ENCODE data around the gene TBC1D22B.
A peak's percentile ranks its signal among the peaks of the same experiment; 100 is the strongest.
"Not testable (repeated sequence)": the region's sequence is repeated elsewhere in the genome, so short reads cannot be mapped to it uniquely, and the experiment has no call there.

The TBC1D22B gene

GRCh38 chr6:37303891-37304503, 46.4 kb downstream of the TBC1D22B start:
- Mint-ChIP-seq H3K27me3 (no peaks in the 10 kb centered on the region), H3K4me1 (no peaks in the 10 kb centered on the region), H3K27ac (ENCODE audit: low read depth) (no peak overlapping the region), H3K4me3 (no peak overlapping the region), H3K36me3 (ENCODE audit: insufficient read depth) (peaks cover 15% of the 10 kb centered on the region), H3K9me3 (no peaks in the 10 kb centered on the region)
- no peak for DNase-seq (ENCODE audit: low spot score in 2 of 2)
- ATAC-seq (replicated peaks; ENCODE audit: extremely low read depth, poor library complexity, severe bottlenecking) = no peak

- Mint-ChIP-seq H3K36me3 (ENCODE audit: insufficient read depth) (peaks cover 18% of the 10 kb centered on the region), H3K4me1 (no peaks in the 10 kb centered on the region), H3K9me3 (no peaks in the 10 kb centered on the region), H3K27ac (ENCODE audit: low read depth) (no peak overlapping the region), H3K27me3 (no peaks in the 10 kb centered on the region), H3K4me3 (no peak overlapping the region)
- DNase-seq (ENCODE audit: low spot score in 2 of 2) (no peak), ATAC-seq (replicated peaks; ENCODE audit: extremely low read depth, poor library complexity, severe bottlenecking) (no peak)
Measured at GRCh38 chr6:37304766-37305165, 47.2 kb downstream of the TBC1D22B start.

GRCh38 chr6:37305841-37306425, 48.4 kb downstream of the TBC1D22B start:
- DNase-seq (ENCODE audit: low spot score in 2 of 2) (no peak), ATAC-seq (replicated peaks; ENCODE audit: extremely low read depth, poor library complexity, severe bottlenecking) (no peak)
- Mint-ChIP-seq H3K27ac (ENCODE audit: low read depth) (no peak overlapping the region), H3K4me1 (no peaks in the 10 kb centered on the region), H3K36me3 (ENCODE audit: insufficient read depth) (peaks cover 17% of the 10 kb centered on the region), H3K27me3 (no peaks in the 10 kb centered on the region), H3K4me3 (no peak overlapping the region), H3K9me3 (no peaks in the 10 kb centered on the region)

GRCh38 chr6:37306624-37307222, 49.2 kb downstream of the TBC1D22B start:
- DNase-seq (ENCODE audit: low spot score in 2 of 2) = no peak
- Mint-ChIP-seq H3K36me3 (ENCODE audit: insufficient read depth) (peaks cover 15% of the 10 kb centered on the region), H3K27me3 (no peaks in the 10 kb centered on the region), H3K27ac (ENCODE audit: low read depth) (no peak overlapping the region), H3K9me3 (no peaks in the 10 kb centered on the region), H3K4me3 (no peak overlapping the region), H3K4me1 (no peaks in the 10 kb centered on the region)
- no peak for ATAC-seq (replicated peaks; ENCODE audit: extremely low read depth, poor library complexity, severe bottlenecking)

GRCh38 chr6:37307484-37307883, 49.9 kb downstream of the TBC1D22B start:
- H3K27me3 Mint-ChIP-seq; H3K27ac Mint-ChIP-seq (ENCODE audit: low read depth); H3K4me3 Mint-ChIP-seq; H3K4me1 Mint-ChIP-seq; DNase-seq (ENCODE audit: low spot score in 2 of 2); H3K9me3 Mint-ChIP-seq; ATAC-seq (replicated peaks; ENCODE audit: extremely low read depth, poor library complexity, severe bottlenecking): not testable (repeated sequence)
- peaks cover 18% of the 10 kb centered on the region for H3K36me3 Mint-ChIP-seq (ENCODE audit: insufficient read depth)

- DNase-seq (ENCODE audit: low spot score in 2 of 2) = no peak
- no peak for ATAC-seq (replicated peaks; ENCODE audit: extremely low read depth, poor library complexity, severe bottlenecking)
- no peak overlapping the region for H3K4me3 Mint-ChIP-seq
- no peak overlapping the region for H3K27ac Mint-ChIP-seq (ENCODE audit: low read depth)
- no peaks in the 10 kb centered on the region for H3K27me3 Mint-ChIP-seq
- H3K4me1 Mint-ChIP-seq = no peaks in the 10 kb centered on the region
- peaks cover 19% of the 10 kb centered on the region for H3K36me3 Mint-ChIP-seq (ENCODE audit: insufficient read depth)
- no peaks in the 10 kb centered on the region for H3K9me3 Mint-ChIP-seq
Measured at GRCh38 chr6:37308069-37308815, 50.7 kb downstream of the TBC1D22B start.

GRCh38 chr6:37309046-37309445, 51.5 kb downstream of the TBC1D22B start:
- H3K27ac Mint-ChIP-seq (ENCODE audit: low read depth) = no peak overlapping the region
- H3K4me3 Mint-ChIP-seq = no peak overlapping the region
- DNase-seq (ENCODE audit: low spot score in 2 of 2) (no peak), ATAC-seq (replicated peaks; ENCODE audit: extremely low read depth, poor library complexity, severe bottlenecking) (no peak)
- H3K36me3 Mint-ChIP-seq (ENCODE audit: insufficient read depth) = peaks cover 21% of the 10 kb centered on the region
- H3K4me1 Mint-ChIP-seq = no peaks in the 10 kb centered on the region
- H3K27me3 Mint-ChIP-seq = no peaks in the 10 kb centered on the region
- H3K9me3 Mint-ChIP-seq = no peaks in the 10 kb centered on the region

GRCh38 chr6:37309692-37310091, 52.1 kb downstream of the TBC1D22B start:
- no peak overlapping the region for H3K27ac Mint-ChIP-seq (ENCODE audit: low read depth)
- peaks cover 1% of the 10 kb centered on the region for H3K4me1 Mint-ChIP-seq
- no peaks in the 10 kb centered on the region for H3K27me3 Mint-ChIP-seq
- peaks cover 24% of the 10 kb centered on the region for H3K36me3 Mint-ChIP-seq (ENCODE audit: insufficient read depth)
- H3K9me3 Mint-ChIP-seq = no peaks in the 10 kb centered on the region
- ATAC-seq (replicated peaks; ENCODE audit: extremely low read depth, poor library complexity, severe bottlenecking) = no peak
- H3K4me3 Mint-ChIP-seq = no peak overlapping the region
- no peak for DNase-seq (ENCODE audit: low spot score in 2 of 2)

GRCh38 chr6:37310966-37311365, 53.4 kb downstream of the TBC1D22B start:
- Mint-ChIP-seq H3K9me3 (no peaks in the 10 kb centered on the region), H3K36me3 (ENCODE audit: insufficient read depth) (peaks cover 23% of the 10 kb centered on the region), H3K27me3 (no peaks in the 10 kb centered on the region), H3K27ac (ENCODE audit: low read depth) (no peak overlapping the region), H3K4me3 (no peak overlapping the region), H3K4me1 (peaks cover 4% of the 10 kb centered on the region)
- DNase-seq (ENCODE audit: low spot score in 2 of 2) (no peak), ATAC-seq (replicated peaks; ENCODE audit: extremely low read depth, poor library complexity, severe bottlenecking) (no peak)

- no peak overlapping the region for H3K4me3 Mint-ChIP-seq
- peaks cover 4% of the 10 kb centered on the region for H3K4me1 Mint-ChIP-seq
- ATAC-seq (replicated peaks; ENCODE audit: extremely low read depth, poor library complexity, severe bottlenecking) (no peak), DNase-seq (ENCODE audit: low spot score in 2 of 2) (no peak)
- H3K27ac Mint-ChIP-seq (ENCODE audit: low read depth) = peak overlapping the region; percentile 46
- no peaks in the 10 kb centered on the region for H3K27me3 Mint-ChIP-seq
- no peaks in the 10 kb centered on the region for H3K9me3 Mint-ChIP-seq
- H3K36me3 Mint-ChIP-seq (ENCODE audit: insufficient read depth) = peaks cover 21% of the 10 kb centered on the region
Measured at GRCh38 chr6:37311741-37312473, 54.3 kb downstream of the TBC1D22B start.

- no peak for ATAC-seq (replicated peaks; ENCODE audit: extremely low read depth, poor library complexity, severe bottlenecking)
- DNase-seq (ENCODE audit: low spot score in 2 of 2) = no peak
- no peaks in the 10 kb centered on the region for H3K27me3 Mint-ChIP-seq
- H3K27ac Mint-ChIP-seq (ENCODE audit: low read depth) = no peak overlapping the region
- H3K9me3 Mint-ChIP-seq = no peaks in the 10 kb centered on the region
- no peak overlapping the region for H3K4me3 Mint-ChIP-seq
- peaks cover 19% of the 10 kb centered on the region for H3K36me3 Mint-ChIP-seq (ENCODE audit: insufficient read depth)
- H3K4me1 Mint-ChIP-seq = peaks cover 4% of the 10 kb centered on the region
Measured at GRCh38 chr6:37313723-37314486, 56.3 kb downstream of the TBC1D22B start.

Data from central memory CD8-positive, alpha-beta T cell (primary cell).